CD4-positive, alpha-beta T cell treated with Interleukin-17A for 1 hour (primary cell): ENCODE data around the gene OFD1.

Experiments
- DNase-seq: peaks from one replicate; pipeline ENCODE4 v3.0.0-alpha.2; 2020

The OFD1 gene

DNA sequence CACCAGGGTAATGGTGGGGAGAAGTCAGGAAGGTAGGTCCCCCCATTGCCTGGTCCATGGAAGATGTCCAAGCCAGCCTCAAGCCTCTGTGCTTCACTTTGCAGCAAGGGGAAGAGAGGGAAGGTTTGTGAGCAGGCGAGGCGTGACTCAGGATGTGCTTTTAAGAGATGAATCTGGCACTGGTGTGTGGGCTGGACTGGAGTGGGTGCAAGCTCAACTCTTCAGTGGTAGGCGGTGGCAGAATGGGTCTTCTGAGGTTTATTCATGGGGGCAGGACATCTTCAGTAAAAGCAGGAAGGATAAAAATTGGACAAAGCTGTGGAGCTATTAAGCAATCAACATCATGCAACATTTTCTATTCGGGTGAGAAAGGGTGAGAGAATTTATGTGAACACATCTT, 63.0 kb downstream of the OFD1 start:
- DNase-seq, result no peak

DNA sequence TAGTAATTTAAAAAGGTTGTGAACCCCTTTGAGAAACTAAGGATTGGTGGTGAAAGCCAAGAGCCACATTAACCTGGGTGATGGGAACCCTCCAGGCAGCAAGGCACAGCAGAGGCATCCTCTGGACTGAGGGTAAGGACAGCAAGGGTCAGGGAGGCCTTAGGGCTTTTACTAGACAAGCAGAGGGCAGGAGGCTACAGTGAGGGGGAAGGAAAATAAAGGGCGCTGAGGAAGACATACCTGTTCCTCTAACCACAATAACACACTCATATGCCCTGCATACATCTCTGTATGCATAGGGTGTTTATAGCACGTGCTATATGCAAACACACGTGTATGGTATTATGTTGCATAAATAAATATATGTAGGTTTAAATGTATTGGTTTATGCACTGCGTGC, 63.6 kb downstream of the OFD1 start:
- DNase-seq, result no peak

DNA sequence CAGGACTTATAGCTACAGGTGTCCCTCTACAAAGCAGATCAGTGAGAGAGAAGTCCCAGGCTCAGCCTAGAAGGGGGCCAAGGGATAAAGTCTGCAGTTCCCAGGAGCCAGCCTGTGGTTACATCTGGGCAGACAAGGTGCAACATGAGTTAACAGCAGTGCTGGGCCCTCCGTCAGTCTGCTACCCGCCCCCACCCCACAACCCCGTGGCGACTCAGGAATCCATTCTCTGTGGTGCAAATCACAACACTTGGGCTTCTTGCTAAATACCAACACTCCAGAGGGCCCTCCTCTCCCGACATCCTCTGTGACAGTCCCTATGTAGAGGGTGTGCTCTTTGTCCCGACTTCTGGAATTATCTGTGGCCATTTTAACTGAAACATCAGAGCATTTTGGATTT, 68.6 kb downstream of the OFD1 start:
- DNase-seq, result no peak

DNA sequence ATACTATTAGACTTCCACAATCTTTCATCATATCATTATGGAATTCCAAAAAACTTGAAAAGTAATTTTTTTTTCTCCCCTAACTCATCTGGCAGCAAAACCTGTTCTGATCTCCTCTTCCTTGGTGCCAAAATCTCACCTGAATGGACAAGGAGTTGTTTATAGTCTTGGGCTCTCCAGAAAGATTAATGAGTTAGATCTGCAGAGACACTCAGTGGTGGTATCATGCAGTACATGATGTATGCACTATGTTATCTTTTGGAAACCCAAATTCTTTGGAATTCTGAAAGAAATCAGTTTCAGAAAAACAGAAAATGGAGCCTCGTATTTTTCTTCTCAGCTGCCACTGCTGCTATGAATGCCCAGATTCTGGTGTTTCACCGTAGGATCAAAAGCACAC, 70.7 kb downstream of the OFD1 start:
- no peak for DNase-seq

DNA sequence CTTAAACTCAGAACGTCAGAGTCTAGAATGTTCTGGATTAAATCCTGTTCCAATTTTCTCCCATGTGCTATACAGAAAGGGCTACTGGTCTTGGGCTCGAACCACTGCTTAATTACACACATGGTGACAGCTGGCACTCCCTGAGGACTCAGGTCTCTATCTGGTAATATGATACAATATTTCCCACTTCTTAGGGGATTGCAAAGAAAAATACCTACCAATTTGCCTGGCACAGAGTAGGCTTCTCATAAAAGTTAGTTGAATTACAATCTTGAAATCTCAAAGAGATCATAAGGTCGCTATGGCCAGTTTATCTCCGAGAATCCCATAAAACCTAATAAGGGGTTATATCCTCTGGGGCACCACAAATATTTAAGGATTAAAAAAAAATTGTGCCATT, 73.7 kb downstream of the OFD1 start:
- no peak for DNase-seq

DNA sequence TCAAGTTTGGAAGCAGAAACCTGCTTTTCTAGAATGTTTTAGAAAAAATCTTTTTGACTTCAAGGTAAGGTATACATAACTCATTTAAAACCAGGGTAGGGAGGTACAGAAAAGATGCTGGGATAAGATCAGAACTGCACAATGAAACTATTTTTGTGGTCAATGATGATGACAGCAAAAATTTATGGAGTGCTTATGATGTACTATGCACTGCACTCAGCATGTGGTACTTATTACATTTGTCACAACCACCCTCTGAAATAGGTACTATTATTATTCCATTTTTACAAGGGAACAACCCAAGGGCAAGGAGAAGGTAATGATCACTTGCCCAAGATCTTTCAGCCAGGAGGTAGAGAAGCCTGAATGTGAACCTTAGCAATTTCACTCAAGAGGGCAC, 74.3 kb downstream of the OFD1 start:
- DNase-seq, result no peak

DNA sequence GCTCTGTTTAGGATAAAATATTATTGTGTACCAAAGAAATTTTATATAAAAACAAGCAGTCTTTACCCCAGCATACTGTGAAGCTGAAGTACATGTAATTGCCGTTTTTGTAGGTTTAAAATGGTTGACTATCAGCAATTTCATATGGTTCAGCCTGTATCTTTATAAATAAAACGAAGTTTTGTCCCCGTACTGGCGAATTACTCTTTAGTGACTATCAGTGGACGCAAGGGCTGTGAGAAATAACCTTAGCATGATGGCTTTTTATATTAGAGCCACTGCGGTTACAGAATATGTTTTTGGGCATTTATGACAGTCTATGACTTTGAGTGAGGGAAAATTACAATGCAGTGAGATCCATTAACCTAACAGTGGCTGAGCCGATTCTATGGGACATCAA, 81.1 kb downstream of the OFD1 start:
- no peak for DNase-seq

DNA sequence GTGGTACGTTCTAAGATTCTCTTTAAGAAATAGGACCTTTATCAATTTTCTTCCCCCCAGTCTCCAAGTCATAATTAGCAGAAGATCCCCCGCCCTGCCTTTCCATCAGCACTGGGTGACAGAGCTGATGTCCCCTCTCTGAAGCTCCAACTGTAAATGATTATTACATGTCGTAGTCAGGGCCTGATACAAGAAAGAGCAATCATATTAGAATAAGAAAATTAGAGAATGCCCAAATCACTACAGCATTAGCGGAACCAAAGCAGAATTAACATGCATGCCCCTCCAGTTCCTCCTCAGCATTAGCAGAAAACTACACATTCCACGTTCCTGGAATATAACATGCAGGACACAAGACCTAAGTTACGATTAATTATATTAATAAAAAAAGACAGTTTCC, 81.6 kb downstream of the OFD1 start:
- DNase-seq, result no peak

DNA sequence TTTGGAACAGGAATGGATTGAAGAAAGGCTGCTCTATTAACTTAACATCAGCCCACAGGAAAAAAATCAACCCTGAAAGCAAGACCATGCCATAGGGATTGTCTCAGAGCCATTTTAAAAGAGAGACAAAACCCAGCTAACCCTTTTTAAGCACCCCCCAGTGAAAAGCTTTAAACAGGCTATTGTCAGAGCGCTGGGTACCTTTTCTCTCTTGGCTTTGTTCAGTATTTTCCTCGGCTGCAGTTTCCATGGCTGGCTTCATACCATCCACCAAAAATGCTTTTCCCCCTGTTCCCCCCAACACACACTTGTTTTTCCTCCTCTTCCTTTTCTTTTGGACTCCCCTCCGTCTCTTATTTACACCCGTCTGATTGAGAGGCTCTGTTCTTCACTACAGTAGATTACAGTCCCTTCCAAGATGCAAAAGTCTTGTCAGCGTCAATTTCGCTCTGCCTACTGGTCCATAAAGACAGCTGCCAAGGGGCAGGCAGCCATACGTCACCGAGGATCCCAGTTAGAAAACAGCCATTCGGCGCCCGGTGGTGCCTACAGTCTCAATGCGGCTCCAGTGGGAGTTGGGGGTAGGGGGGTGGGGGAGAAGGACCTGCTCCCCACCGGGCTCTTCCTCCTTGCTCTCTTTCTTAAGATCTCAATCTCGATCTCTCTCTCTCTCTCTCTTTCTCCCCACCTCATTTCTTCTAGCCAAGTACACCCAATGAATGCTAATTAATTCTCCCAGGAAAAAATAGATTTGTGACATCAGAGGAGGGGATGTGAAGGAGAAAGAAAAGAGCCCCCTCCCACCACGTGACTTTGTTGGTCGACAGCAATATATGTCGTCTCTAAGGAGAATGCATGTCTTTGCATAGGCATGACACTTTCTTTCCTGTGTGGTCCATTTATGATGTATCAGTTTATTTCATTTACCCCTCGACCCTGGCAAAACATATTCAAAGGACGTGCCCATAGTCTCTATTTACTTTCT, 82.4 kb downstream of the OFD1 start, which contains the start of gene GPM6B:
Gene GPM6B, minus strand, starts transcription at position 451 of the 985 bp plus-strand sequence. Its CDS starts 189 bp downstream, at position 262.
- DNase-seq, result no peak
